Stimulated activated CD8-positive, alpha-beta memory T cell treated with anti-CD3 and anti-CD28 coated beads, Interleukin-7, amount 100 ng/mL, for 48 hours (primary cell): Measurements from ENCODE around the gene ZNF219.
A peak's percentile ranks its signal among the peaks of the same experiment; 100 is the strongest.

Experiments
- DNase-seq, 2 donors: peaks; one replicate each; pipeline ENCODE4 v3.0.0-alpha.2; 2020; ENCODE audit warnings: low read depth in 1 of 2; ENCODE audit errors: extremely low read depth in 1 of 2

The ZNF219 gene

GRCh38 chr14:21102521-21103410 lies 4.3 kb upstream of the ZNF219 start:
- DNase-seq: no peak

- DNase-seq: no peak
These were observed 3.5 kb upstream of the ZNF219 start for GRCh38 chr14:21101802-21102413.

- DNase-seq: no peak
These were observed 2.5 kb upstream of the ZNF219 start, which contains the start of gene TMEM253 for GRCh38 chr14:21100931-21101330. TSS of gene TMEM253 (plus strand) at chr14:21101066. CDS start at chr14:21101344, 278 bp downstream.

- DNase-seq: no peak
These were observed 1.1 kb upstream of the ZNF219 start for GRCh38 chr14:21099596-21099985.

- no peak for DNase-seq
These were observed 589 bp upstream of the ZNF219 start for GRCh38 chr14:21098892-21099595.

- no peak for DNase-seq
These were observed 799 bp downstream of the ZNF219 start for GRCh38 chr14:21097636-21098075.

- no peak for DNase-seq
These were observed 1.3 kb downstream of the ZNF219 start for GRCh38 chr14:21096978-21097635.

- DNase-seq: no peak
These were observed 2.0 kb downstream of the ZNF219 start for GRCh38 chr14:21096438-21096837.

GRCh38 chr14:21095430-21096205 lies 2.8 kb downstream of the ZNF219 start:
- DNase-seq: no peak

- no peak for DNase-seq
These were observed 4.4 kb downstream of the ZNF219 start for GRCh38 chr14:21093769-21094681.

GRCh38 chr14:21093018-21093417 lies 5.4 kb downstream of the ZNF219 start:
- DNase-seq: no peak

GRCh38 chr14:21092273-21093011 lies 6.0 kb downstream of the ZNF219 start:
- DNase-seq: peak; percentile 68 to 75

- DNase-seq: no peak
These were observed 6.6 kb downstream of the ZNF219 start for GRCh38 chr14:21091821-21092272.

GRCh38 chr14:21090940-21091663 lies 7.4 kb downstream of the ZNF219 start:
- no peak for DNase-seq

GRCh38 chr14:21090194-21090939 lies 8.1 kb downstream of the ZNF219 start:
- DNase-seq: no peak

GRCh38 chr14:21089877-21090193 lies 8.6 kb downstream of the ZNF219 start:
- no peak for DNase-seq

GRCh38 chr14:21089271-21089670 lies 9.2 kb downstream of the ZNF219 start:
- no peak for DNase-seq
